ENCODE data around the gene AAMP.

Gene AAMP

GRCh38 chr2:218310853-218311540 is 41.1 kb upstream of the AAMP start:
- Histone ChIP-seq H3K27ac (no peak overlapping the region), H2AFZ (no peak overlapping the region), H3K79me2 (no peaks in the 10 kb centered on the region), H3K27me3 (ENCODE audit: control insufficient read depth, insufficient read depth, low read length) (no peaks in the 10 kb centered on the region), H3K4me2 (ENCODE audit: low read length) (no peak overlapping the region), H3K9me3 (ENCODE audit: control insufficient read depth, low read length) (no peaks in the 10 kb centered on the region), H3K36me3 (ENCODE audit: control insufficient read depth, insufficient read depth, low read length) (no peaks in the 10 kb centered on the region), H3K4me3 (ENCODE audit: low read depth, low read length) (no peak overlapping the region), H3K4me1 (peaks cover 3% of the 10 kb centered on the region), H3K9ac (no peak overlapping the region)
- TF ChIP-seq, protein P1, sequence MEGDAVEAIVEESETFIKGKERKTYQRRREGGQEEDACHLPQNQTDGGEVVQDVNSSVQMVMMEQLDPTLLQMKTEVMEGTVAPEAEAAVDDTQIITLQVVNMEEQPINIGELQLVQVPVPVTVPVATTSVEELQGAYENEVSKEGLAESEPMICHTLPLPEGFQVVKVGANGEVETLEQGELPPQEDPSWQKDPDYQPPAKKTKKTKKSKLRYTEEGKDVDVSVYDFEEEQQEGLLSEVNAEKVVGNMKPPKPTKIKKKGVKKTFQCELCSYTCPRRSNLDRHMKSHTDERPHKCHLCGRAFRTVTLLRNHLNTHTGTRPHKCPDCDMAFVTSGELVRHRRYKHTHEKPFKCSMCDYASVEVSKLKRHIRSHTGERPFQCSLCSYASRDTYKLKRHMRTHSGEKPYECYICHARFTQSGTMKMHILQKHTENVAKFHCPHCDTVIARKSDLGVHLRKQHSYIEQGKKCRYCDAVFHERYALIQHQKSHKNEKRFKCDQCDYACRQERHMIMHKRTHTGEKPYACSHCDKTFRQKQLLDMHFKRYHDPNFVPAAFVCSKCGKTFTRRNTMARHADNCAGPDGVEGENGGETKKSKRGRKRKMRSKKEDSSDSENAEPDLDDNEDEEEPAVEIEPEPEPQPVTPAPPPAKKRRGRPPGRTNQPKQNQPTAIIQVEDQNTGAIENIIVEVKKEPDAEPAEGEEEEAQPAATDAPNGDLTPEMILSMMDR (IDR thresholded peaks at IDR 0.05) = no peak

DNA sequence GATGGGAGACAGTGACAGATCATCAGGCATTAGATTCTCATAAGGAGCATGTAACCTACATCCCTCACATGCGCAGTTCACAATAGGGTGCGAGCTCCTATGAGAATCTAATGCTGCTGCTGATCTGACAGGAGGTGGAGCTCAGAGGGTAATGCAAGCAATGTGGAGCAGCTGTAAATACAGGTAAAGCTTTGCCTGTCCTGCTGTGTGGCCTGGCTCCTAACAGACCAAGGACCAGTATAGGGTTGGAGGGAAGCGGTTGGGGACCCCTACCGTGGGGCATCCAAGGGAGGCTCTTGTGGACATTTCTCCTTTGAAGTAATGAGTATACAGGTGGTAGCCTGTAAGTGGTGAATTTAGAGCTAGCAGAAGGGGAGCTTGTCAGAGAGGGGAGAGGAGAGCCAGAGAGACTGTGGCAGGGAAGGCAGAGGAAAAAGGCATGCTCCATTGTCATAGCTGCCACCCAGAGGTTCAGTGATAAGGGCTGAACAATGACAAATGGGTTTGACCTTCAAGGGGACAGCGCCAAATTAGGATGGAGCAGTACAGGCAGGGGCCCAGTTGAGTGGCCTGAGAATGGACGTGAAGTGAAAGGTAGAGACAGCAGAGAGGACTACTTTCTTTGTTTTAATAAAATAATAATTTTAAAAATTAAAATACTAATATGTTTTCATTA is 37.6 kb upstream of the AAMP start:
- Histone ChIP-seq H3K9ac (no peak overlapping the region), H3K27ac (no peak overlapping the region), H3K9me3 (ENCODE audit: control insufficient read depth, low read length) (no peaks in the 10 kb centered on the region), H3K36me3 (ENCODE audit: control insufficient read depth, insufficient read depth, low read length) (no peaks in the 10 kb centered on the region), H3K4me1 (no peaks in the 10 kb centered on the region), H2AFZ (no peak overlapping the region), H3K27me3 (ENCODE audit: control insufficient read depth, insufficient read depth, low read length) (no peaks in the 10 kb centered on the region), H3K79me2 (no peaks in the 10 kb centered on the region), H3K4me3 (ENCODE audit: low read depth, low read length) (no peak overlapping the region), H3K4me2 (ENCODE audit: low read length) (no peak overlapping the region)
- TF ChIP-seq, protein P1 (IDR thresholded peaks at IDR 0.05) = no peak

GRCh38 chr2:218306184-218306920 is 36.4 kb upstream of the AAMP start:
- no peaks in the 10 kb centered on the region for H3K36me3 ChIP-seq (ENCODE audit: control insufficient read depth, insufficient read depth, low read length)
- no peaks in the 10 kb centered on the region for H3K79me2 ChIP-seq
- H3K27me3 ChIP-seq (ENCODE audit: control insufficient read depth, insufficient read depth, low read length) = no peaks in the 10 kb centered on the region
- no peak overlapping the region for H3K9ac ChIP-seq
- H3K4me3 ChIP-seq (ENCODE audit: low read depth, low read length) = no peak overlapping the region
- H2AFZ ChIP-seq = no peak overlapping the region
- no peak overlapping the region for H3K27ac ChIP-seq
- no peak overlapping the region for H3K4me2 ChIP-seq (ENCODE audit: low read length)
- H3K4me1 ChIP-seq = no peaks in the 10 kb centered on the region
- no peaks in the 10 kb centered on the region for H3K9me3 ChIP-seq (ENCODE audit: control insufficient read depth, low read length)
- TF ChIP-seq, protein P1 (IDR thresholded peaks at IDR 0.05) = no peak

GRCh38 chr2:218305383-218305782 is 35.4 kb upstream of the AAMP start:
- Histone ChIP-seq H2AFZ (no peak overlapping the region), H3K27ac (no peak overlapping the region), H3K9ac (no peak overlapping the region), H3K79me2 (no peaks in the 10 kb centered on the region), H3K4me2 (ENCODE audit: low read length) (no peak overlapping the region), H3K4me3 (ENCODE audit: low read depth, low read length) (no peak overlapping the region), H3K36me3 (ENCODE audit: control insufficient read depth, insufficient read depth, low read length) (no peaks in the 10 kb centered on the region), H3K9me3 (ENCODE audit: control insufficient read depth, low read length) (no peaks in the 10 kb centered on the region), H3K27me3 (ENCODE audit: control insufficient read depth, insufficient read depth, low read length) (no peaks in the 10 kb centered on the region), H3K4me1 (no peaks in the 10 kb centered on the region)
- TF ChIP-seq, protein P1 (IDR thresholded peaks at IDR 0.05) = no peak
